Hepatocyte (in vitro differentiated cells): ENCODE data around the gene CAMK2G. TPM values are rescaled to one million over a fixed set of nuclear protein-coding genes. Genes with fewer than 3 reads are reported as not detected.

Source experiments
- DNase-seq: peaks from one replicate; pipeline ENCODE4 v3.0.0-alpha.2; 2016; ENCODE audit warnings: low spot score
- H2AFZ ChIP-seq: fragments of 200-600 bp; sonication (generic); 2 replicates; pipeline ENCODE4 v1.6.0; 2016; ENCODE audit warnings: antibody characterized with exemption, mild to moderate bottlenecking
- H3K27ac ChIP-seq: fragments of 200-600 bp; sonication (generic); 2 replicates; pipeline ENCODE4 v1.5.1; 2016; ENCODE audit warnings: mild to moderate bottlenecking
- H3K27me3 ChIP-seq: fragments of 200-600 bp; sonication (generic); 2 replicates; pipeline ENCODE4 v1.6.1; 2016
- H3K36me3 ChIP-seq: fragments of 200-600 bp; sonication (generic); replicated peaks from 2 replicates; pipeline ENCODE4 v1.5.1; 2016; ENCODE audit warnings: low read depth; ENCODE audit not compliant: insufficient read depth
- H3K4me1 ChIP-seq: fragments of 200-600 bp; sonication (generic); 2 replicates; pipeline ENCODE4 v1.5.1; 2016; ENCODE audit warnings: mild to moderate bottlenecking, moderate library complexity; ENCODE audit not compliant: insufficient read depth
- H3K4me2 ChIP-seq: fragments of 200-600 bp; sonication (generic); 2 replicates; pipeline ENCODE4 v1.6.0; 2016
- H3K4me3 ChIP-seq: fragments of 200-600 bp; sonication (generic); 2 replicates; pipeline ENCODE4 v1.5.1; 2016; ENCODE audit warnings: mild to moderate bottlenecking
- H3K79me2 ChIP-seq: fragments of 200-600 bp; sonication (generic); 2 replicates; pipeline ENCODE4 v1.6.0; 2017; ENCODE audit warnings: mild to moderate bottlenecking
- H3K9me2 ChIP-seq: fragments of 200-600 bp; sonication (generic); replicated peaks from 2 replicates; pipeline ENCODE4 v1.6.0; 2017; ENCODE audit warnings: mild to moderate bottlenecking; ENCODE audit not compliant: insufficient read depth
- H3K9me3 ChIP-seq: fragments of 200-600 bp; sonication (generic); 2 replicates; pipeline ENCODE4 v1.5.1; 2016; ENCODE audit warnings: low read depth, mild to moderate bottlenecking
- H4K20me1 ChIP-seq: fragments of 200-600 bp; sonication (generic); 2 replicates; pipeline ENCODE4 v1.6.0; 2016; ENCODE audit warnings: mild to moderate bottlenecking; ENCODE audit not compliant: insufficient read depth, poor library complexity, severe bottlenecking
- EZH2 ChIP-seq: fragments of 200-600 bp; sonication (generic); IDR thresholded peaks from 2 replicates; pipeline ENCODE4 v1.6.1; 2016; ENCODE audit warnings: antibody characterized with exemption, mild to moderate bottlenecking, borderline replicate concordance
- EZH2phosphoT487 ChIP-seq: fragments of 200-600 bp; sonication (generic); IDR thresholded peaks from one replicate; pipeline ENCODE4 v1.6.1; 2018; ENCODE audit warnings: antibody characterized with exemption, mild to moderate bottlenecking, low read depth, moderate library complexity; ENCODE audit not compliant: unreplicated experiment, severe bottlenecking
- WGBS: methylation state at CpG from one replicate; pipeline ENCODE4 v1.1.6; 2016; ENCODE audit warnings: low lambda C conversion rate; ENCODE audit errors: missing lambda C conversion rate; 5-methylcytosine and 5-hydroxymethylcytosine counted together
- polyA plus RNA-seq: library from polyadenylated mRNA; unstranded; fragments of >200 nt; fragmentation: Nextera tagmentation; extraction: Ambion mirVana; gene quantifications from 2 replicates; pipeline ENCODE4 v1.2.1, GENCODE V29; 2016
- total RNA-seq: library from RNA; depleted of rRNA; stranded (reverse); fragments of >200 nt; gene quantifications from 2 replicates; pipeline ENCODE4 v1.2.3, GENCODE V29; 2014
- TF ChIP-seq, protein P1 (sequence below): fragments of 200-600 bp; sonication (generic); IDR thresholded peaks from 2 replicates; pipeline ENCODE4 v1.5.1; 2016; ENCODE audit warnings: antibody characterized with exemption, mild to moderate bottlenecking; ENCODE audit not compliant: poor library complexity

Gene CAMK2G
- total and polyA plus RNA-seq, 2 experiments from 2014 or later = 5.2 to 25.0 TPM

DNA sequence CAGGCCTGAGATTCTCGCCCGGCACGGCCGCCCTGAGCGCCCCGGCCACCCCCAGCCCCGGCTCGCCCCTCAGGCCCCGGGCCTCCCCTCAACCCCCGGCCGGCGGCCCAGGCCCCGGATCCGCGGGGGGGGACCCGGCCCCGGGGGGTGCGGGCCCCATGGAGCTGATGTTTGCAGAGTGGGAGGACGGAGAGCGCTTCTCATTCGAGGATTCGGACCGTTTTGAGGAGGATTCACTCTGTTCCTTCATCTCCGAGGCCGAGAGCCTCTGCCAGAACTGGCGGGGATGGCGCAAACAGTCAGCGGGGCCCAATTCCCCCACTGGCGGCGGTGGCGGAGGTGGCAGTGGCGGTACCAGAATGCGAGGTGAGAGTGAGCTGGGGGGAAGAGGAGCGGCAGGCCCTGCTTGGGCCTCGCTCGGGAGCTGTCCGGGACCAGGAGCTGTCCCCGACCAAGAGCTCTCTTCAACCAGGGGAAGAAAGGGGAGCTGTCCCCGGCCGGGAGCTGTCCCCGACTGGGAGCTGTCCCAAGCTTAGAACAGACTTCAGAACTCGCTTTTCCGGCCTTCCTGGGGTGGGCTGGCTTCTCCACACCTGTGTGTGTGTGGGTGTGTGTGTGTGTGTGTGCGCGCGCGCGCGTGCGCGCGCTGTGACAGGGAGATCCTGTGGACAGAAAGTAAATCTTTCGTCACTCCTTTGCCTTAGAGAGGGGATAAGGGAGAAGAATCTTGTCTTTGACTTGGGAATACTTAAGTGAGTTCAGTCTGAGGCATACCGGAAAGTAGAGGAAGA is 88.4 kb downstream of the CAMK2G start:
- H3K4me2 ChIP-seq = peak overlapping the region; percentile 90
- no peaks in the 10 kb centered on the region for H3K9me2 ChIP-seq
- H3K79me2 ChIP-seq = peaks cover 68% of the 10 kb centered on the region
- H3K27me3 ChIP-seq = no peaks in the 10 kb centered on the region
- H3K36me3 ChIP-seq = no peaks in the 10 kb centered on the region
- H3K9me3 ChIP-seq = no peaks in the 10 kb centered on the region
- WGBS = under 1% methylated on average over 49 of the region's 54 CpGs
- H3K4me1 ChIP-seq = peaks cover 19% of the 10 kb centered on the region
- peak; percentile 78 for DNase-seq
- H3K4me3 ChIP-seq = peak overlapping the region; percentile 6
- peaks cover 35% of the 10 kb centered on the region for H4K20me1 ChIP-seq
- peak overlapping the region; percentile 81 for H3K27ac ChIP-seq
- peak overlapping the region; percentile 30 for H2AFZ ChIP-seq
- TF ChIP-seq, protein P1, sequence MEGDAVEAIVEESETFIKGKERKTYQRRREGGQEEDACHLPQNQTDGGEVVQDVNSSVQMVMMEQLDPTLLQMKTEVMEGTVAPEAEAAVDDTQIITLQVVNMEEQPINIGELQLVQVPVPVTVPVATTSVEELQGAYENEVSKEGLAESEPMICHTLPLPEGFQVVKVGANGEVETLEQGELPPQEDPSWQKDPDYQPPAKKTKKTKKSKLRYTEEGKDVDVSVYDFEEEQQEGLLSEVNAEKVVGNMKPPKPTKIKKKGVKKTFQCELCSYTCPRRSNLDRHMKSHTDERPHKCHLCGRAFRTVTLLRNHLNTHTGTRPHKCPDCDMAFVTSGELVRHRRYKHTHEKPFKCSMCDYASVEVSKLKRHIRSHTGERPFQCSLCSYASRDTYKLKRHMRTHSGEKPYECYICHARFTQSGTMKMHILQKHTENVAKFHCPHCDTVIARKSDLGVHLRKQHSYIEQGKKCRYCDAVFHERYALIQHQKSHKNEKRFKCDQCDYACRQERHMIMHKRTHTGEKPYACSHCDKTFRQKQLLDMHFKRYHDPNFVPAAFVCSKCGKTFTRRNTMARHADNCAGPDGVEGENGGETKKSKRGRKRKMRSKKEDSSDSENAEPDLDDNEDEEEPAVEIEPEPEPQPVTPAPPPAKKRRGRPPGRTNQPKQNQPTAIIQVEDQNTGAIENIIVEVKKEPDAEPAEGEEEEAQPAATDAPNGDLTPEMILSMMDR = no peak
- no peak for TF ChIP-seq EZH2phosphoT487
- no peak for TF ChIP-seq EZH2

DNA sequence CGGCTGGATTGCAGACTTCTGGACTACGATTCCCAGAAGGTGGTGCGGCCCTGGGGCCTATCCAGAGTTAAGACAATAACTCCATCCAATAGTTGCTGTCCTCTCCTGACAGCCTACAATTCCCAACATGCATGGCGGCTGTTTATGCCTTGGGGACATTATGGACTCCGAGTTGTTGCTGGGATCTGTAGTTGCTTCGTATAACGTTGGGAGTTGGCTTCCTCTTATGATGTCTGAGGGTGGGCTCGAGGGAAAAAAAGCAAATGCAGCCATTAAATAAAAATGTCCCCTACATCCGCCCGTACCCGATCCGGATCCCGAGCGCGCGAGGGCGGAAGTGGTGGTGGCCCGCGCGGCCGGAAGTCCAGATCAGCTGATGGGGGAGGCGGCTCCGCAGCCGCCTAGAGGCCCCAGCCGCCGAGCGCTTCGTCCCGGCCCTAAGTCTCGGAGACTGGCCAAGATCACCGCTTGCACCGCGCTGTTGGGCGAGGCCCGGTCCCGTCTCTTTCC is 89.1 kb downstream of the CAMK2G start, which contains the start of gene ZSWIM8:
TSS of gene ZSWIM8 (plus strand) at position 396 of the 510 bp plus-strand sequence. CDS start 273 bp downstream, outside the sequence.
- H3K36me3 ChIP-seq = no peaks in the 10 kb centered on the region
- peaks cover 74% of the 10 kb centered on the region for H3K79me2 ChIP-seq
- H3K9me2 ChIP-seq = no peaks in the 10 kb centered on the region
- peaks cover 35% of the 10 kb centered on the region for H4K20me1 ChIP-seq
- peak within 1 kb of the TSS; percentile 6 for H3K4me3 ChIP-seq
- peak within 1 kb of the TSS; percentile 90 for H3K4me2 ChIP-seq
- peak within 1 kb of the TSS; percentile 81 for H3K27ac ChIP-seq
- peaks cover 25% of the 10 kb centered on the region for H3K4me1 ChIP-seq
- DNase-seq = peak; percentile 94
- H3K9me3 ChIP-seq = no peaks in the 10 kb centered on the region
- H3K27me3 ChIP-seq = no peaks in the 10 kb centered on the region
- WGBS = under 1% methylated on average over 35 of the region's 36 CpGs
- peak within 1 kb of the TSS; percentile 30 for H2AFZ ChIP-seq
- TF ChIP-seq EZH2phosphoT487 (no peak), EZH2 (no peak)
- TF ChIP-seq, protein P1 = no peak

DNA sequence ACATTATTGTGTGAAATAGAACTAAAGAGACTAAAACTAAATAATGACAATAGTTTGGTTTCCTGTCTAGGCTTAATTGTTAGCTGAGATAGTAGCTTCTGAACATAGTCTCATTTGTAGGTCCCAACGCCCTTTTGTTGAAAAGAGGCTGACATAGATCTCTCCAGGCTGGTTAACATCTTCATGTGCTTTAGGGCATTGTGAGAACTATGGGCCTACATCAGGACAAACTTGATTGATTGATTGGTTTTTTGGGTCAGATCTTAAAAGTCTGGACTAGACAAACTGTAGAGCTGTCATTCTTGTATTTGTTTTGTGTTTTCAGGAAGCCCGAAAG is 91.6 kb downstream of the CAMK2G start:
- peak overlapping the region; percentile 89 for H3K27ac ChIP-seq
- no peak for DNase-seq
- no peaks in the 10 kb centered on the region for H3K27me3 ChIP-seq
- H3K4me3 ChIP-seq = peak overlapping the region; percentile 69
- H4K20me1 ChIP-seq = peaks cover 16% of the 10 kb centered on the region
- TF ChIP-seq, protein P1 = no peak
- peak overlapping the region; percentile 94 for H3K4me2 ChIP-seq
- no peaks in the 10 kb centered on the region for H3K9me3 ChIP-seq
- no peaks in the 10 kb centered on the region for H3K36me3 ChIP-seq
- H3K9me2 ChIP-seq = no peaks in the 10 kb centered on the region
- peaks cover 22% of the 10 kb centered on the region for H3K4me1 ChIP-seq
- H2AFZ ChIP-seq = peak overlapping the region; percentile 49
- WGBS = 51% methylated on average over 2 of the region's 2 CpGs
- peaks cover 82% of the 10 kb centered on the region for H3K79me2 ChIP-seq
